WTC11 (cell line): ENCODE results near the gene CEP78.

Experiments used
- KAT7 ChIP-seq: sonication (generic); formaldehyde crosslinking; IDR thresholded peaks from 2 replicates; pipeline ENCODE4 v1.8.1; 2023; ENCODE audit warnings: missing genetic modification reagents, mild to moderate bottlenecking, borderline replicate concordance
- NFYB ChIP-seq: sonication (generic); formaldehyde crosslinking; conservative IDR thresholded peaks from 2 replicates; pipeline ENCODE4 v1.8.0; 2022; ENCODE audit warnings: low read depth, missing genetic modification reagents
- NR1H2 ChIP-seq: sonication (generic); formaldehyde crosslinking; IDR thresholded peaks from 2 replicates; pipeline ENCODE4 v1.9.0; 2021; ENCODE audit warnings: mild to moderate bottlenecking, moderate library complexity, missing genetic modification reagents
- NR2C2 ChIP-seq: sonication (generic); formaldehyde crosslinking; IDR thresholded peaks from 2 replicates; pipeline ENCODE4 v1.8.0; 2022; ENCODE audit warnings: mild to moderate bottlenecking, missing genetic modification reagents
- TEAD4 ChIP-seq: sonication (generic); formaldehyde crosslinking; IDR thresholded peaks from 2 replicates; pipeline ENCODE4 v1.8.0; 2022; ENCODE audit warnings: mild to moderate bottlenecking, missing genetic modification reagents
- ZBTB21 ChIP-seq: sonication (generic); formaldehyde crosslinking; IDR thresholded peaks from 2 replicates; pipeline ENCODE4 v1.8.1; 2023; ENCODE audit warnings: mild to moderate bottlenecking, missing genetic modification reagents, borderline replicate concordance
- ZNF121 ChIP-seq: sonication (generic); formaldehyde crosslinking; IDR thresholded peaks from 2 replicates; pipeline ENCODE4 v1.8.0; 2023; ENCODE audit warnings: missing genetic modification reagents
- ZNF263 ChIP-seq: sonication (generic); formaldehyde crosslinking; IDR thresholded peaks from 2 replicates; pipeline ENCODE4 v1.8.1; 2022; ENCODE audit warnings: low read depth, mild to moderate bottlenecking, moderate library complexity, missing genetic modification reagents
- TF ChIP-seq, protein P1 (sequence below): fragments of 200-600 bp; IDR thresholded peaks from 2 replicates; pipeline ENCODE4 v1.8.0; 2022; ENCODE audit warnings: antibody characterized with exemption
- TF ChIP-seq, protein P2 (sequence below): sonication (generic); formaldehyde crosslinking; IDR thresholded peaks from 2 replicates; pipeline ENCODE4 v1.8.0; 2022; ENCODE audit warnings: mild to moderate bottlenecking, missing genetic modification reagents
- TF ChIP-seq, protein P3 (sequence below): sonication (generic); formaldehyde crosslinking; IDR thresholded peaks from 2 replicates; pipeline ENCODE4 v1.8.1; 2023; ENCODE audit warnings: mild to moderate bottlenecking, moderate library complexity, missing genetic modification reagents

- TF ChIP-seq KAT7 (CRISPR knock-in tag) (no peak), TEAD4 (CRISPR knock-in tag) (no peak), ZBTB21 (CRISPR knock-in tag) (no peak), ZNF263 (CRISPR knock-in tag) (no peak), NFYB (CRISPR knock-in tag) (no peak), NR2C2 (CRISPR knock-in tag) (no peak), ZNF121 (CRISPR knock-in tag) (no peak), NR1H2 (CRISPR knock-in tag) (no peak)
- TF ChIP-seq, protein P1, sequence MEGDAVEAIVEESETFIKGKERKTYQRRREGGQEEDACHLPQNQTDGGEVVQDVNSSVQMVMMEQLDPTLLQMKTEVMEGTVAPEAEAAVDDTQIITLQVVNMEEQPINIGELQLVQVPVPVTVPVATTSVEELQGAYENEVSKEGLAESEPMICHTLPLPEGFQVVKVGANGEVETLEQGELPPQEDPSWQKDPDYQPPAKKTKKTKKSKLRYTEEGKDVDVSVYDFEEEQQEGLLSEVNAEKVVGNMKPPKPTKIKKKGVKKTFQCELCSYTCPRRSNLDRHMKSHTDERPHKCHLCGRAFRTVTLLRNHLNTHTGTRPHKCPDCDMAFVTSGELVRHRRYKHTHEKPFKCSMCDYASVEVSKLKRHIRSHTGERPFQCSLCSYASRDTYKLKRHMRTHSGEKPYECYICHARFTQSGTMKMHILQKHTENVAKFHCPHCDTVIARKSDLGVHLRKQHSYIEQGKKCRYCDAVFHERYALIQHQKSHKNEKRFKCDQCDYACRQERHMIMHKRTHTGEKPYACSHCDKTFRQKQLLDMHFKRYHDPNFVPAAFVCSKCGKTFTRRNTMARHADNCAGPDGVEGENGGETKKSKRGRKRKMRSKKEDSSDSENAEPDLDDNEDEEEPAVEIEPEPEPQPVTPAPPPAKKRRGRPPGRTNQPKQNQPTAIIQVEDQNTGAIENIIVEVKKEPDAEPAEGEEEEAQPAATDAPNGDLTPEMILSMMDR: no peak
- TF ChIP-seq, protein P2, sequence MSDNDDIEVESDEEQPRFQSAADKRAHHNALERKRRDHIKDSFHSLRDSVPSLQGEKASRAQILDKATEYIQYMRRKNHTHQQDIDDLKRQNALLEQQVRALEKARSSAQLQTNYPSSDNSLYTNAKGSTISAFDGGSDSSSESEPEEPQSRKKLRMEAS (CRISPR knock-in tag): no peak
- TF ChIP-seq, protein P3, sequence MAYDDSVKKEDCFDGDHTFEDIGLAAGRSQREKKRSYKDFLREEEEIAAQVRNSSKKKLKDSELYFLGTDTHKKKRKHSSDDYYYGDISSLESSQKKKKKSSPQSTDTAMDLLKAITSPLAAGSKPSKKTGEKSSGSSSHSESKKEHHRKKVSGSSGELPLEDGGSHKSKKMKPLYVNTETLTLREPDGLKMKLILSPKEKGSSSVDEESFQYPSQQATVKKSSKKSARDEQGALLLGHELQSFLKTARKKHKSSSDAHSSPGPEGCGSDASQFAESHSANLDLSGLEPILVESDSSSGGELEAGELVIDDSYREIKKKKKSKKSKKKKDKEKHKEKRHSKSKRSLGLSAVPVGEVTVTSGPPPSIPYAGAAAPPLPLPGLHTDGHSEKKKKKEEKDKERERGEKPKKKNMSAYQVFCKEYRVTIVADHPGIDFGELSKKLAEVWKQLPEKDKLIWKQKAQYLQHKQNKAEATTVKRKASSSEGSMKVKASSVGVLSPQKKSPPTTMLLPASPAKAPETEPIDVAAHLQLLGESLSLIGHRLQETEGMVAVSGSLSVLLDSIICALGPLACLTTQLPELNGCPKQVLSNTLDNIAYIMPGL (CRISPR knock-in tag): no peak
Measured at GRCh38 chr9:78234810-78235209, 1.1 kb upstream of the CEP78 start.
